Esophagus muscularis mucosa (tissue), 4 donors: ENCODE results near the gene IKBKG.

Source experiments
- CTCF ChIP-seq, 3 experiments: fragments of 200-600 bp in 2 of 3; fragments of 450-650 bp in 1 of 3; sonication (generic) in 2 of 3; IDR thresholded peaks; one replicate each; pipeline ENCODE4 v1.5.1; 2017 to 2019; ENCODE audit warnings: antibody characterized with exemption in 3 of 3, mild to moderate bottlenecking in 2 of 3, moderate library complexity in 1 of 3
- EP300 ChIP-seq: sonication (generic); formaldehyde crosslinking; IDR thresholded peaks from one replicate; pipeline ENCODE4 v1.6.1; 2017; ENCODE audit warnings: antibody characterized with exemption
- POLR2A ChIP-seq: fragments of 450-650 bp; IDR thresholded peaks from one replicate; pipeline ENCODE4 v1.6.1; 2017; ENCODE audit warnings: antibody characterized with exemption, moderate library complexity, mild to moderate bottlenecking, low read depth
- POLR2AphosphoS5 ChIP-seq, 2 donors: sonication (generic); formaldehyde crosslinking; IDR thresholded peaks; one replicate each; pipeline ENCODE4 v1.6.1; 2017; ENCODE audit warnings: antibody characterized with exemption in 2 of 2

- TF ChIP-seq POLR2A, result no peak
- TF ChIP-seq CTCF (IDR thresholded peaks at IDR 0.05), result no peak
- TF ChIP-seq POLR2AphosphoS5 (IDR thresholded peaks at IDR 0.05), result no peak
- TF ChIP-seq EP300, result no peak
These were observed 53.4 kb downstream of the IKBKG start for GRCh38 chrX:154600759-154601374.
